GM21786 (cell line): ENCODE results near the gene HOXD4.

Experiments used
- ATAC-seq: cut with Tn5 transposase; IDR thresholded peaks from one replicate; pipeline ENCODE4 v1.9.1; 2021; ENCODE audit not compliant: unreplicated experiment

Gene HOXD4

GRCh38 chr2:176156807-176157498 is 5.6 kb downstream of the HOXD4 start, which contains the start of gene HOXD3:
Gene HOXD3, plus strand, starts transcription at chr2:176157307. Its CDS starts 11,808 bp downstream, at chr2:176169115.
- ATAC-seq, result no peak

DNA sequence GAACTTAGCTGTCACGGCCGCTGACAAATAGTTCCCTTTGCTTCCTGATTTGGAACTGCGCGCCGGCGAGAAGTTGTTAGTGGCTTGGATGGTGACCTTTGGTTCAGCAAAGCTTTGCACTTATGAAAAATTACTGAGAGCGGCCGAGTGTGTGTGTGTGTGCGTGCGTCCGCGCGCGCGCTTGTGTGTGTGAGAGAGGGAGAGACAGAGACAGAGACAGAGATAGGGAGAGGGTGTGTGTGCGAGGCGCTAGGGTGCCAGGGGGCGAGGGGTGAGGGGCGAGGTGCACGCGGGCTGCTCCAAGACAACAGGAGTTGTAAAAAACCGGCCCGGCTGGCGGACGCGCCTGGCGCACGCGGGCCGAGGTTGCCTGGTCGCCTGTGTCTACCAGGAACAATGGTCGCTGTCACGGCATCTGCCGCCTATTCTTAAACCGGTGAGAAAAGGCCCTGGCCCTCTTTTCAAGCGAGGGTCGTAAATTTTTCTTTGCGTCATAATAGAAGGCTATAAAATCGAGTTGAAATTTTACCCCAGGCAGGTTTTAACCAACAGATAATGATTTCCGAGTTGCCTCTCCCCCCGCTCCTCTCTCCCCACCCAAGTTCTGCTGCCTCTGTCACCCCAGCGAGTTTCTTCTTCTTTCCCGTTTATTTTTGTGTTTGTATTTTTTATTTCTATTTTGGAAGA is 6.3 kb downstream of the HOXD4 start:
- no peak for ATAC-seq

- no peak for ATAC-seq
Observed at GRCh38 chr2:176158186-176158591, 6.8 kb downstream of the HOXD4 start.

DNA sequence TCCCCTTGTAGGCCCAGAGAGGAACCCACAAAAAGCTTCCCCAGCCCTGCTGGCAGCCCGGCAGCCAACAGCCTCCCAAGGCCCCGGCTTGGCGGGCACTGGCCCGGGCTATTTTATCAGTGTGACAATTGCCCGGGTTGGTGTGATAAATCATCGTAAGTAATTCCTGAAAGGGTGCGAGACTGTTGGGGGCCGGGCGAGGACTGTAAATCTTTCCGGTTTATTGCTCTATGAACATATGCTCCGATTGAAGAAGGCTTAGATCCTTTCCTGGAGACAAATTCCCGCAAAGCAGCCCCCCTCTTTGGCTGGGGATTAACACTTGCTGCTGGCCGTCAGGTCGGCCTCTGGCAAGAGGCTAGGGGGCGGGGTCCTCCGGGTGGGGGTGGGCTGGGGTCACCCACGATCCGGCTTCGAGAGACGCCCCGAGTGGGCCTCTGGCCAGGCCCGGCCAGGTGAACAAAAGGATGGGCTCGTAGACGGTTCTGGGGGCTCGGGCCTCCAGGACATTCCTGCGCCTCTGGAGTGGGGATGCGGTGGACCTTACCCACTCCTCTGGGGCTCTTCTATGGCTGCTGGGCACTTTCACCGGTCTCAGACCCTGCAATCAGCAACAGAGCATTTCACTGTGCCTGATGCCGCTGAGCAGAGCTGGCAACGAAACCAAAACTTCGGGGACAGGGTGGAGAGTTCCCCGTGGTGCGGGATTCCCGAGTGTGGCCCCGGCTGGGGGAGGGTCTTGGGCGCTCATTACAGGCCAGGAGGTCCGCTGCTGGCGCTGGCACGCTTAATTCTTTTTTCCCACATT is 7.7 kb downstream of the HOXD4 start:
- no peak for ATAC-seq

GRCh38 chr2:176159663-176160250 is 8.4 kb downstream of the HOXD4 start:
- ATAC-seq, result no peak

GRCh38 chr2:176160251-176160985 is 9.1 kb downstream of the HOXD4 start:
- no peak for ATAC-seq

GRCh38 chr2:176160986-176161824 is 9.9 kb downstream of the HOXD4 start:
- no peak for ATAC-seq

DNA sequence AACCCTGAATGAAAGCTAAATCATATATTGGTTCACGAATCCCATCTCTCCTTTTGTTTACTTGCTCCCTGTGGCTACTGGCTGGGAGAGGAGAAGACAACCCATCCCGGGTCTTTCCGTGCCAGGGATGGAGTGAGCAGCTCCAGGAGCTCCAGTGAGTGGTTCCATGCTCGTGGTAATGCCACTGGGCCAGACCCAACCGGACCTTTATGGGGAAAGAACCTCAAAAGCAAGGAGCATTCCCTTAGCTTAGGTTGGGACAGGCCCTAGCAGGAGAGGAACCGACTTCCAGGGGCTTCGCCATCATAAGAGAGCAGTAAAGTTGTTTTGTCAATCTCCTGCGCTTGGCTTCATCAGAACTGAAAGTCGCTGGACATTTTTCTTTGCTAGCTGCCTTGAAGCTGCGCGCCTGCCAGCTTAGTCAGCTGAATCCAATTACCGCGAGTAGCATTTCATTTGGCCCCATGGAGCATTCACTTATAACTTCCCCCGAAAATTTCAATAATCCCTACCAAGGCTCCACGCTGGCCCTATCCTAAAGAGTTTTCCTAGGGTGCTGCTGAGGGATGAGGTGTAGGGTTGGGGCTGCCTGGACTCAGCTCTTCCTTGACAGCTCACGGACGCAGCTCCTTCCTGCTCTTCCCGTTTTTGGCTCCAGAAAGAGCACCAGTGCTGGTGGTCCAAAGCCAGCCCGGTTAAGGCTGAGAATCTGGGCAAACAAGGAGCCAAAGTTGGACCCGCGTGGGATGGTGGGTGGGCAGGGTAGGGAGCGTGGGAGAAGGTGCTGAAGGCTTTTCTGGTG is 10.7 kb downstream of the HOXD4 start:
- ATAC-seq, result no peak

DNA sequence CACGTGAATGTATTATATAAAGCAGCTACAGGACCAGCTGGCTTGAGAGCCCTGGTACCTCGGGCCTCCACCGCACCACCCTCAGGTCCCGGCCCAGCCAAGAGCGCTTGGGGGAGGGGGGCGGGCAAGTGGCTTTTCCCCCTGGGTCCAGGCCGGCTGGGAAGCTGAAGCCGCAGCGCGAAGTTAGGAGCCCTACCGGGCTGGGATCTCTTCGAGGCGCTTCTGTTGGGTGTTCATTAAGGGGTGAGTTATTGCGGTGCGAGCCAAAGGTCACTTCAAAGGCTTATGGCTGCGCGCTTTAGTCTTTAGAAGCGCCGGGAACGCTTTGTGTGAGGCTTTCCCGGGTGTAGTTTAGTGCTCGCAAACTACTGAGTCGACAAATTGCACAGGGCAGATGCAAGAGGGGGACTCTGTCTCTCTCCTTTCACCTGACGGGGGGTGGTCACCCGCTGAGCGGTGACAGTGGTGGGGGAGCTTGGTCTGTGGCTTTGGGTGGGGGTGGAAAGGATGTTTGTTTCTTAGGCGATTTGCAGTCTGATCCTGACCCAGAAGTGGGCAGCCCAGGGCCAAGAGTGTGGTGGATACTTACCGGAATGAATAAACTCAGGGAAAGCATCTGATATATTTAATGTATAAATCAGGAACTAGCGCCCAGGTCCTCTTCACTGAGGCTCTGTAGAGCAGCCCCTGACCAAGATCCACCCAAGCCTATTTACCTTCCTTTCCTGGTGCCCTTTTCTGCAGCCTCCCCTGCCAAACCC is 11.7 kb downstream of the HOXD4 start:
- ATAC-seq, result no peak

DNA sequence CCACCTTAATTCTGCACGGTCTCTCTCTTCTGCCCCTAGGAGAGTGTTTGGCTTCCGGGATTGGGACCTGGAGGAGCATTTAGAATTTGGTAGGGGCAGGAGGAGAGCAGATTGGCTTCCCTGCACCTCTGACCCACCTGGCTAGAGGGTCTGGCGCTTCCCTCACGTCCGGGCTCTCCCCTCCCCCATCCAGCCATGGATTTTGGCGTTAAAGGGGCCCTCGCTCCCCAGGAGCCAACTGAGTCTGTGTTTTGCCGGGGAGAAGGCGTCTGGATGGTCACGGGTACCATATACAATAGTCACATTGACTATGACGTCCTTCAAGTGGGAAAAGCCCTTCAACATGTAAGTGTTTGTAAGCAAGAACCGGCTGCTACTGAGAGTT is 12.3 kb downstream of the HOXD4 start:
- ATAC-seq, result no peak

DNA sequence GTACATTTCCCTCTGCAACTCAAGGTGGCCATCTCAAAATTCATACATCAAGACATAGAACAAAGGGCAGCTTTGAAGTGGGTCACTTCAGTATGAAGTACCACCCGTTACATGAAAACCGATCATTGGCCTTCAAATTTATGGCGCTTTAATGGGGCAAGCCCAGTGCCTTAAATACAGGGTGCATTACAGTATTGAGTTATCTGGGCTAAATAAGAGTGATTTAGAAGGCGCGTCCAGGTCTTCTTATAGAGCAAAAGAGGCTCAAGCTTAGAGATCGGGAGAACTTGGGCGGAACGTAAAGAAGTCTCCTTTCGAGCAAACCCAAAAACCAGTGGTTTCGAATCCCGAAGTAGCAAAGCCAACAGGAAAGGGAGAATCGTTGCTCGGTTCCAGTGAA is 12.9 kb downstream of the HOXD4 start:
- no peak for ATAC-seq

- no peak for ATAC-seq
Observed at GRCh38 chr2:176164611-176165369, 13.4 kb downstream of the HOXD4 start.

DNA sequence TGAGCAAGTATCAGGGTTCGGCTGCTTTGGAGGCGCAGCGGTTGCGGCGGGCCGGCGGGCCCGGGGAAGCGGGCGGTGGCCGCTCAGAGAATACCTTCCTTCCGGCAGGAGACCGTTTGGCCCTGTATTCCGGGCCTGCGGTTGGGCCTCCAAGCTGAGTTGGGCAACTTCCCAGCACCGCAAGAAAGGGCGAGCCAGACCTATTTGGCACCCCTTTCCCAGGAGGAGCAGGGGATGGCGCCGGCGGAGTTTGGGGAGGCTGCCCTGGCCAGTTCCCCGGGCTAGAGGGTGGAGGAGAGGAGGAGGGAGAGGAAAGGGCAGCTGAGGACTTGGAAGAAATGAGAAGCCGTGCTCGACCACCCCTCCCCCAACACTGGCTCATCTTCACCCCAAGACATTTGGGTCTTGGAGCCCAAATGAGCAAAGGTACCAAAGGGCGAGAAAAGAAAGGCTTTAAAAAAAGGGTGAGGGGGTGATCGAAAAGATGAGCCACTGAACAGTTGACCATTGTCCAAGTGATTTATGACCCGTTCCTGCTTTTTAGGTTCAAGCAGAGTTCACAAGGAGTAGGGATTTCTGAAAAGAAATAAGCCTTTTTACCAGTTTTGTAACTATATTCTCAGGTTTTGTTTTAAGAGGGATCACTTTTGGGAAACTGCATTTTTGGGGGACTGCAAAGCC is 14.2 kb downstream of the HOXD4 start:
- no peak for ATAC-seq

DNA sequence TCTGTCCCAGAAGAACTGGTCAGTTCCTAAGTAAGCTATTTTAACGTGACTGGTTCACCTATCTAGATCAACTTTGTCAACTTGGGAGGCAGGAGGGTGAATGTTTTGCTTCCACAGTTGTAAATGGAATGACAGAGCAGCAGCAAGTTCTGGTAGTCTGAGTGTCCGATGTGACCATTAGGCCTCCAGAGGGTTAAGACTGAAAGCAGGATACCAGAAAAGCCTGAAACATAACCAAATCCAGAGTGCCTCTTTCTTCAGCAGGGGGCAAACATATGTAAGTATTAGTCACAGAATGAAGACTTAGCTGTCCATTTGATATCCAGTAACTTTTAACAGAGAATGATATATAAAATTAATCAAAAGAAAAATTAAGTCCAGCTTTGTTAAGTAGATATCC is 14.9 kb downstream of the HOXD4 start:
- ATAC-seq, result no peak

DNA sequence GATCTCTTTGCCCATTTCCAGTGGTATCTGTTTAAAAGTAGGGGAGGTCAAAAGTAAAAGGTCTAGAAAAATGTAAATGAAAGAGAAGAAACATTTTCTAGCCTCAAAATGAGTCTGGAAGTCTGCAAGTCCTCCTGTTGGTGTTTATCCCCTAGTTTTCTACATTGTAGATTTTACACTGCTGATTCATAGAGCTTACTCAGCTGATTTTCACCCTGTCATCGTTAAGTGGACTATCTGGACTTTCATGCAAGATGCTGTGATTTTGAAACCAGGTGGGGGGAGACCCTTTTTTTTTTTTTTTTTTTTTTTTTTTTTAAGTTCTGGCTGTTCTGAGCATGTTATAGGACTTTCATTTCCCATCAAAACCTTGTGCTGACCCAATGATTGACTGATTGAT is 16.0 kb downstream of the HOXD4 start:
- no peak for ATAC-seq

- ATAC-seq, result no peak
Observed at GRCh38 chr2:176169181-176169580, 17.8 kb downstream of the HOXD4 start.

GRCh38 chr2:176169711-176170110 is 18.4 kb downstream of the HOXD4 start:
- ATAC-seq, result no peak
